Testis (tissue), 3 donors: ENCODE results near the gene PCDH12. TPM values are rescaled to one million over a fixed set of nuclear protein-coding genes. Genes with fewer than 3 reads are reported as not detected.

ENCODE experiments used
- DNase-seq: peaks from one replicate; pipeline ENCODE4 v3.0.0-alpha.2; 2019
- H3K27ac ChIP-seq, 2 donors: fragments of 200-600 bp; sonication (generic); one replicate each; pipeline ENCODE4 v1.5.1; 2019
- H3K27me3 ChIP-seq: fragments of 200-600 bp; sonication (generic); one replicate; pipeline ENCODE4 v1.5.1; 2019
- H3K36me3 ChIP-seq: fragments of 200-600 bp; sonication (generic); one replicate; pipeline ENCODE4 v1.5.1; 2017; ENCODE audit warnings: low read depth; ENCODE audit errors: missing control alignments
- H3K4me1 ChIP-seq: fragments of 200-600 bp; sonication (generic); one replicate; pipeline ENCODE4 v1.5.1; 2019
- H3K4me3 ChIP-seq, 2 donors: fragments of 200-600 bp; sonication (generic); one replicate each; pipeline ENCODE4 v1.5.1; 2017 to 2019
- H3K9me3 ChIP-seq: fragments of 200-600 bp; sonication (generic); one replicate; pipeline ENCODE4 v1.5.1; 2017
- CTCF ChIP-seq, 3 experiments: fragments of 450-650 bp in 2 of 3; fragments of 200-600 bp in 1 of 3; sonication (generic) in 1 of 3; IDR thresholded peaks; one replicate each; pipeline ENCODE4 v1.5.1; 2016 to 2019; ENCODE audit warnings: antibody characterized with exemption in 3 of 3, mild to moderate bottlenecking in 2 of 3, moderate library complexity in 1 of 3
- POLR2A ChIP-seq: fragments of 450-650 bp; IDR thresholded peaks from one replicate; pipeline ENCODE4 v1.6.1; 2017; ENCODE audit warnings: antibody characterized with exemption, mild to moderate bottlenecking, moderate library complexity
- WGBS, 2 donors: methylation state at CpG; one replicate each; pipeline ENCODE4 v1.1.5; 2018; 5-methylcytosine and 5-hydroxymethylcytosine counted together
- intact Hi-C: fragments of 100-400 bp; cut with DNase I; formaldehyde crosslinking; loops from one replicate; pipeline ENCODE4 v1.15.1; 2023; ENCODE audit warnings: low total_unique reads
- polyA plus RNA-seq: library from polyadenylated mRNA; stranded (reverse); fragments of 350-450 nt; fragmentation: Illumina TruSeq; extraction: RNeasy Lipid Tissue Mini Kit (QIAGEN cat#74804); gene quantifications from one replicate; pipeline ENCODE4 v1.2.3, GENCODE V29; 2014; ENCODE audit warnings: low read depth, low replicate concordance; ENCODE audit not compliant: insufficient read depth
- total RNA-seq, 2 donors: library from RNA; depleted of rRNA; stranded (reverse); fragments of >200 nt; gene quantifications; one replicate each; pipeline ENCODE4 v1.2.3, GENCODE V29; 2016

The PCDH12 gene
- total and polyA plus RNA-seq, 3 donors from 2014 or later, result 0.31 to 2.0 (median 1.6) TPM

- DNase-seq, result peak; percentile 56
- Histone ChIP-seq H3K9me3 (no peaks in the 10 kb centered on the region), H3K4me3 (peak overlapping the region; percentile 83 to 98), H3K36me3 (no peaks in the 10 kb centered on the region), H3K27me3 (no peaks in the 10 kb centered on the region), H3K4me1 (peaks cover 19% of the 10 kb centered on the region), H3K27ac (peak overlapping the region; percentile 98)
- 34 to 45% methylated on average over 2 of the region's 2 CpGs for WGBS, 2 donors
- no peak for TF ChIP-seq POLR2A
- no peak for TF ChIP-seq CTCF (IDR thresholded peaks at IDR 0.05)
- intact Hi-C loops, result no loop called here
These were observed 12.1 kb upstream of the PCDH12 start for GRCh38 chr5:141969783-141970771.

GRCh38 chr5:141968914-141969608, 11.1 kb upstream of the PCDH12 start, which contains the start of gene RNF14:
RNF14 (plus strand) TSS chr5:141969105; CDS start chr5:141973589, 4,484 bp downstream.
- no peaks in the 10 kb centered on the region for H3K27me3 ChIP-seq
- intact Hi-C loops, result no loop called here
- no peaks in the 10 kb centered on the region for H3K36me3 ChIP-seq
- no peaks in the 10 kb centered on the region for H3K9me3 ChIP-seq
- peak; percentile 94 for DNase-seq
- 0% methylated on average over 31 to 63 of the region's 63 CpGs for WGBS, 2 donors
- peak; percentile 87 for TF ChIP-seq POLR2A
- peak; percentile 92 to 98 (median 97) for TF ChIP-seq CTCF (IDR thresholded peaks at IDR 0.05)
- peaks cover 19% of the 10 kb centered on the region for H3K4me1 ChIP-seq
- peak within 1 kb of the TSS; percentile 83 to 98 for H3K4me3 ChIP-seq
- peak within 1 kb of the TSS; percentile 98 for H3K27ac ChIP-seq

GRCh38 chr5:141966963-141967333, 8.9 kb upstream of the PCDH12 start:
- H3K36me3 ChIP-seq, result no peaks in the 10 kb centered on the region
- H3K4me1 ChIP-seq, result peaks cover 19% of the 10 kb centered on the region
- WGBS, 2 donors, result 90 to 97% methylated on average over 2 of the region's 2 CpGs
- H3K27me3 ChIP-seq, result no peaks in the 10 kb centered on the region
- H3K27ac ChIP-seq, result no peak overlapping the region
- no peak for TF ChIP-seq CTCF (IDR thresholded peaks at IDR 0.05)
- TF ChIP-seq POLR2A, result no peak
- H3K4me3 ChIP-seq, result no peak overlapping the region
- intact Hi-C loops, result no loop called here
- DNase-seq, result no peak
- H3K9me3 ChIP-seq, result no peaks in the 10 kb centered on the region

GRCh38 chr5:141966275-141966962, 8.4 kb upstream of the PCDH12 start:
- intact Hi-C loops, result no loop called here
- H3K9me3 ChIP-seq, result no peaks in the 10 kb centered on the region
- H3K36me3 ChIP-seq, result no peaks in the 10 kb centered on the region
- H3K27ac ChIP-seq, result no peak overlapping the region
- no peak for DNase-seq
- H3K4me1 ChIP-seq, result peaks cover 19% of the 10 kb centered on the region
- no peak overlapping the region for H3K4me3 ChIP-seq
- WGBS, 2 donors, result 84 to 92% methylated on average over 4 of the region's 4 CpGs
- H3K27me3 ChIP-seq, result no peaks in the 10 kb centered on the region
- TF ChIP-seq CTCF (IDR thresholded peaks at IDR 0.05) (no peak), POLR2A (no peak)
